ENCODE measurements around the gene NQO2.
"Not testable (repeated sequence)": the region's sequence is repeated elsewhere in the genome, so short reads cannot be mapped to it uniquely, and the experiment has no call there.

NQO2 gene

DNA sequence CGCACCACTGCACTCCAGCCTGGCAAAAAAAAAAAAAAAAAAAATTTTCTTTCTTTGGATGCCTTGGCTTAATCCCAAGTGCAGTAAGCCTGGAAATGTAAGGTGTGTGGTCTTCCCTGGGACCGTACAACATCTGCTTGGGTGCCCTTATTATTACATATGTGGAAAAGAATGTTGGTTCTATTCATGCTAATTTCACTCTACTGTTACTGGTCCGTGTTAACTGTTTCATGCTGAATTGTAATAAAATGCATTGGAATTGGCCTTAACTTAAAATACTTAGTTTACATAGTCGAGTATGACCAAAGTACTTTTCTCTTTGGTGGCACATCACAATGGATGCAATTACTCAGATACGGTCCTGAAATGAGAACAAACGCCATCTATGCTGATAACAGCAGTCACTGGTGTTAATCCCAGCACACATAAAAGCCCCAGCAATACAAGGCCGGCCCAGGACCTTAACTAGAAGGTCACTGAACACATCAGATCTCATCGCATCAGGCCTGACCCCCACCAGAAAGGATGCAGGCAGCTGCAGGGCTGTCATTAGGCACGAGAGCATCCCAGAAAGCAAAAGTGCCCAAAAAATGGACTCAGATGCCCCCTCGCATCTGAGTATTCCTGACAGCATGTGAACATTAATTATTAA is 29.5 kb upstream of the NQO2 start:
- Histone ChIP-seq H3K27me3 (no peaks in the 10 kb centered on the region), H3K4me3 (peak overlapping the region; percentile 67 to 88), H3K27ac (peak overlapping the region; percentile 94 to 98), H3K36me3 (peaks cover 0 to 6% (median 0%) of the 10 kb centered on the region in 3 donors), H3K4me1 (peaks cover 0 to 37% (median 8%) of the 10 kb centered on the region in 4 donors), H3K9me3 (no peaks in the 10 kb centered on the region)
- intact Hi-C loops (cut with DNase I; ENCODE audit: low total_unique reads), result no loop called here
- TF ChIP-seq, protein P1, sequence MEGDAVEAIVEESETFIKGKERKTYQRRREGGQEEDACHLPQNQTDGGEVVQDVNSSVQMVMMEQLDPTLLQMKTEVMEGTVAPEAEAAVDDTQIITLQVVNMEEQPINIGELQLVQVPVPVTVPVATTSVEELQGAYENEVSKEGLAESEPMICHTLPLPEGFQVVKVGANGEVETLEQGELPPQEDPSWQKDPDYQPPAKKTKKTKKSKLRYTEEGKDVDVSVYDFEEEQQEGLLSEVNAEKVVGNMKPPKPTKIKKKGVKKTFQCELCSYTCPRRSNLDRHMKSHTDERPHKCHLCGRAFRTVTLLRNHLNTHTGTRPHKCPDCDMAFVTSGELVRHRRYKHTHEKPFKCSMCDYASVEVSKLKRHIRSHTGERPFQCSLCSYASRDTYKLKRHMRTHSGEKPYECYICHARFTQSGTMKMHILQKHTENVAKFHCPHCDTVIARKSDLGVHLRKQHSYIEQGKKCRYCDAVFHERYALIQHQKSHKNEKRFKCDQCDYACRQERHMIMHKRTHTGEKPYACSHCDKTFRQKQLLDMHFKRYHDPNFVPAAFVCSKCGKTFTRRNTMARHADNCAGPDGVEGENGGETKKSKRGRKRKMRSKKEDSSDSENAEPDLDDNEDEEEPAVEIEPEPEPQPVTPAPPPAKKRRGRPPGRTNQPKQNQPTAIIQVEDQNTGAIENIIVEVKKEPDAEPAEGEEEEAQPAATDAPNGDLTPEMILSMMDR (IDR thresholded peaks at IDR 0.05), result no peak
- no peak for DNase-seq

GRCh38 chr6:2970753-2971419 is 28.8 kb upstream of the NQO2 start:
- no peaks in the 10 kb centered on the region for H3K27me3 ChIP-seq
- DNase-seq, result peak; percentile 68 to 90
- no peaks in the 10 kb centered on the region for H3K9me3 ChIP-seq
- intact Hi-C loops (cut with DNase I; ENCODE audit: low total_unique reads), result no loop called here
- peaks cover 0 to 37% (median 8%) of the 10 kb centered on the region in 4 donors for H3K4me1 ChIP-seq
- TF ChIP-seq, protein P1 (IDR thresholded peaks at IDR 0.05), result no peak
- peaks cover 0 to 6% (median 0%) of the 10 kb centered on the region in 3 donors for H3K36me3 ChIP-seq
- H3K4me3 ChIP-seq, result peak overlapping the region; percentile 67 to 88
- peak overlapping the region; percentile 94 to 98 for H3K27ac ChIP-seq

DNA sequence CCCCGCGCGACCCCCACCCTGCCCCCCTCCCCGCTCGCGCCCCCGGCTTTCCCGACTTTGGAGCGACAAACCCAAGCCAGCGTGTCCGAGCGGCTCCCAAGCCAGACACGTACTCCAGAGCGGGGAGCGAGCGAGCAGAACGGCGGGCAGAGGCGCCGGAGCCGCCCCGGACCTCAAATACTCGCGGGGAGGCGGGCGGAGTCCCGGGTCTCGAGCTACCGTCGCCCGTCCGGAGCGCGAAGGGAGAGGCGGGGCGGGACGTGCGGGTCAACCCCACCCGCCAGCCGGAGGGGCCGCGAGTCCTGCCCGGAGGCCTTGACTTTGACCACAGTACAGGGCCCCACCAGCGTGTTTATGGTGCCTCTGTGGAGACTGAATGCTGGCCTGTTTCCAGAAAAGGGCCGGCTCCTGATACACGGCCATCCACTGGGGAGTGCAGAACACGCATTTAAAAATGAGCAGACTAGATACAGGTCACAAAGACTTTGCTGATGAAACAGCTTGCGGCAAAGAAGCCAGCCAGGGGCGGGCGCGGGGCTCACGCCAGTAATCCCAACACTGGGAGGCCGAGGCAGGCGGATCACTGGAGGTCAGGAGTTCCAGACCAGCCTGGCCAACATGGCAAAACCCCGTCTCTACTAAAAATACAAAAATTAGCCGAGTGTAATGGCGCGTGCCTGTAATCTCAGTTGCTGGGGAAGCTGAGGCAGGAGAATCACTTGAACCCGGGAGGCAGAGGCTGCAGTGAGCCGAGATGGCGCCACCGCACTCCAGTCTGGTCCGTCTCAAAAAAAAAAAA is 28.1 kb upstream of the NQO2 start, which contains the start of gene SERPINB6:
TSS of gene SERPINB6 (minus strand) at position 148 of the 799 bp plus-strand sequence. CDS start 12,235 bp downstream, outside the sequence.
- H3K27me3 ChIP-seq, result no peaks in the 10 kb centered on the region
- DNase-seq, result peak; percentile 88 to 94
- peak within 1 kb of the TSS; percentile 94 to 98 for H3K27ac ChIP-seq
- peaks cover 0 to 2% (median 0%) of the 10 kb centered on the region in 3 donors for H3K36me3 ChIP-seq
- TF ChIP-seq, protein P1 (IDR thresholded peaks at IDR 0.05), result no peak
- intact Hi-C loops (cut with DNase I; ENCODE audit: low total_unique reads), result no loop called here
- peaks cover 0 to 36% (median 8%) of the 10 kb centered on the region in 4 donors for H3K4me1 ChIP-seq
- peak within 1 kb of the TSS; percentile 67 to 88 for H3K4me3 ChIP-seq
- H3K9me3 ChIP-seq, result no peaks in the 10 kb centered on the region

GRCh38 chr6:2972219-2972487 is 27.5 kb upstream of the NQO2 start:
- Histone ChIP-seq H3K27ac (peak overlapping the region; percentile 94 to 98), H3K4me1 (peaks cover 0 to 32% (median 8%) of the 10 kb centered on the region in 4 donors), H3K4me3 (peak overlapping the region; percentile 67 to 88)
- intact Hi-C loops (cut with DNase I; ENCODE audit: low total_unique reads); H3K9me3 ChIP-seq; H3K36me3 ChIP-seq; DNase-seq; H3K27me3 ChIP-seq: not testable (repeated sequence)

- H3K36me3 ChIP-seq; H3K27me3 ChIP-seq; H3K4me3 ChIP-seq; DNase-seq; intact Hi-C loops (cut with DNase I; ENCODE audit: low total_unique reads); H3K9me3 ChIP-seq: not testable (repeated sequence)
- Histone ChIP-seq H3K4me1 (peaks cover 0 to 32% (median 8%) of the 10 kb centered on the region in 4 donors), H3K27ac (peak overlapping the region; percentile 94 to 98)
Observed at GRCh38 chr6:2972685-2973084, 27.0 kb upstream of the NQO2 start.

DNA sequence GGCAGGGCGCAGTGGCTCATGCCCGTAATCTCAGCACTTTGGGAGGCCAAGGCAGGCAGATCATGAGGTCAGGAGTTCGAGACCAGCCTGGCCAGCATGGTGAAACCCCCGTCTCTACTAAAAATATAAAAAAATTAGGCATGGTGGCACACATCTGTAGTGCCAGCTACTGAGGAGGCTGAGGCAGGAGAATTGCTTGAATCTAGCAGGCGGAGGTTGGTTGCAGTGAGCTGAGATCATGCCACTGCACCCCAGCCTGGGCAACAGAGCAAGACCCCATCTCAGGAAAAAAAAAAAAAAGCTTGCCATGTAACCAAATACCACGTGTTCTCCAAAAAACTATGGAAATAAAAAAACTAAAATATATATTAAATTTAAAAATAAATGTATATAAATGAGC is 26.5 kb upstream of the NQO2 start:
- H3K9me3 ChIP-seq; intact Hi-C loops (cut with DNase I; ENCODE audit: low total_unique reads); H3K36me3 ChIP-seq; DNase-seq; H3K27me3 ChIP-seq; H3K4me3 ChIP-seq: not testable (repeated sequence)
- Histone ChIP-seq H3K4me1 (peaks cover 0 to 32% (median 8%) of the 10 kb centered on the region in 4 donors), H3K27ac (peak overlapping the region; percentile 94 to 98)

- no peaks in the 10 kb centered on the region for H3K36me3 ChIP-seq
- intact Hi-C loops (cut with DNase I; ENCODE audit: low total_unique reads), result no loop called here
- peaks cover 0 to 28% (median 8%) of the 10 kb centered on the region in 4 donors for H3K4me1 ChIP-seq
- H3K4me3 ChIP-seq, result no peak overlapping the region
- peak overlapping the region in 1 of 2 donors; percentile 94 for H3K27ac ChIP-seq
- TF ChIP-seq, protein P1 (IDR thresholded peaks at IDR 0.05), result no peak
- H3K27me3 ChIP-seq, result no peaks in the 10 kb centered on the region
- no peaks in the 10 kb centered on the region for H3K9me3 ChIP-seq
- no peak for DNase-seq
Observed at GRCh38 chr6:2973676-2974075, 26.0 kb upstream of the NQO2 start.

Measured in tibial artery (tissue), 4 donors.